ENCODE results near the gene MYLIP. TPM values are rescaled to one million over a fixed set of nuclear protein-coding genes. Genes with fewer than 3 reads are reported as not detected.

MYLIP gene
- total RNA-seq, 1 donor, result 10.1 TPM

DNA sequence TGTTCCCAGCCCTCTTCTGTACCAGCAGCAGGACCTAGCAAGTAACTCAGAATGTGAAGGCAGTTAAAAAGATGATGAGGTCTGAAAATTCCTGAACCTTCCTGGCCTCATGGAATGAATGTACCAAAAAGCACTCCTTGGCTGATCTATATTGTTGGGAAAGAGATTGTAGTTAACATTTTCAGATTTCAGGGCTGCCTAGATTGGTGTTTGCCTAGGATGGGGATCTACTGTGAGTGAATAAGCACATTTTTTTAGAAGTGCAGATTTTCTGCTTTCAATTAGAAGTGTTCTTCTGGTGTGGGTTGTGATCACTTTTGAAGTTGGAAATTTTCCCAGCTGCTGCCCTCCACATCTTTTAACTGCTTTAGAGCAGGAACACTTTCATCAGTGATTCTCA lies 6.2 kb downstream of the MYLIP start:
- H3K27ac ChIP-seq (ENCODE audit: low read depth, low read length), result no peak overlapping the region
- H3K27me3 ChIP-seq (ENCODE audit: insufficient read depth, low read length), result no peaks in the 10 kb centered on the region
- no peak overlapping the region for H3K4me2 ChIP-seq (ENCODE audit: insufficient read depth, low read length)
- peaks cover 28% of the 10 kb centered on the region for H3K4me1 ChIP-seq (ENCODE audit: insufficient read depth, low read length)
- no peak for DNase-seq (ENCODE audit: insufficient read length, low spot score, missing footprints)
- no peaks in the 10 kb centered on the region for H3K79me2 ChIP-seq (ENCODE audit: insufficient read depth, low read length)
- H3K36me3 ChIP-seq (ENCODE audit: insufficient read depth, low read length), result no peaks in the 10 kb centered on the region
- no peak overlapping the region for H3K4me3 ChIP-seq (ENCODE audit: insufficient read depth, low read length)
- TF ChIP-seq, protein P1, sequence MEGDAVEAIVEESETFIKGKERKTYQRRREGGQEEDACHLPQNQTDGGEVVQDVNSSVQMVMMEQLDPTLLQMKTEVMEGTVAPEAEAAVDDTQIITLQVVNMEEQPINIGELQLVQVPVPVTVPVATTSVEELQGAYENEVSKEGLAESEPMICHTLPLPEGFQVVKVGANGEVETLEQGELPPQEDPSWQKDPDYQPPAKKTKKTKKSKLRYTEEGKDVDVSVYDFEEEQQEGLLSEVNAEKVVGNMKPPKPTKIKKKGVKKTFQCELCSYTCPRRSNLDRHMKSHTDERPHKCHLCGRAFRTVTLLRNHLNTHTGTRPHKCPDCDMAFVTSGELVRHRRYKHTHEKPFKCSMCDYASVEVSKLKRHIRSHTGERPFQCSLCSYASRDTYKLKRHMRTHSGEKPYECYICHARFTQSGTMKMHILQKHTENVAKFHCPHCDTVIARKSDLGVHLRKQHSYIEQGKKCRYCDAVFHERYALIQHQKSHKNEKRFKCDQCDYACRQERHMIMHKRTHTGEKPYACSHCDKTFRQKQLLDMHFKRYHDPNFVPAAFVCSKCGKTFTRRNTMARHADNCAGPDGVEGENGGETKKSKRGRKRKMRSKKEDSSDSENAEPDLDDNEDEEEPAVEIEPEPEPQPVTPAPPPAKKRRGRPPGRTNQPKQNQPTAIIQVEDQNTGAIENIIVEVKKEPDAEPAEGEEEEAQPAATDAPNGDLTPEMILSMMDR (IDR thresholded peaks at IDR 0.05; ENCODE audit: extremely low read depth, low read depth, low read length), result no peak
- peaks cover 6% of the 10 kb centered on the region for H4K20me1 ChIP-seq (ENCODE audit: insufficient read depth, low read length)
- H3K9me3 ChIP-seq (ENCODE audit: low read depth, low read length), result no peaks in the 10 kb centered on the region
- no peak overlapping the region for H2AFZ ChIP-seq (ENCODE audit: low read length)

DNA sequence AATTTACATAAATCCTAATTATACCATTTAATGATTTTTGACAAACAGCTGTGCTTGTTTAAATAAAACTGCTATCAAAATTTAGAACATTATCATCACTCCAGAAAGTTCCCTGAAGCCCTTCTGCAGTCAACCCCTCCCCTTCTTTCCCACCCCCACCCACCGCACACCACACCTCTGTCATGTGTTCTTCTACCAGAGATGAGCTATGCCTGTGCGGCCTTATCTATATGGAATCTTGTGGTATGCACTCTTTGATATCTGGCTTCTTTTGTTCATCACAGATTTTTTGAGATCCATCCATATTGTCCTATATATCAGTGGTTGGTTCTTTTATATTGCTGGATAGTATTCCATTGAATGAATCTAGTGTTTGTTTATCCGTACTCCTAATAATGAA lies 7.2 kb downstream of the MYLIP start:
- peaks cover 6% of the 10 kb centered on the region for H4K20me1 ChIP-seq (ENCODE audit: insufficient read depth, low read length)
- no peak for DNase-seq (ENCODE audit: insufficient read length, low spot score, missing footprints)
- no peaks in the 10 kb centered on the region for H3K36me3 ChIP-seq (ENCODE audit: insufficient read depth, low read length)
- H3K4me2 ChIP-seq (ENCODE audit: insufficient read depth, low read length), result no peak overlapping the region
- no peak overlapping the region for H3K27ac ChIP-seq (ENCODE audit: low read depth, low read length)
- no peak overlapping the region for H3K4me3 ChIP-seq (ENCODE audit: insufficient read depth, low read length)
- TF ChIP-seq, protein P1 (IDR thresholded peaks at IDR 0.05; ENCODE audit: extremely low read depth, low read depth, low read length), result no peak
- H2AFZ ChIP-seq (ENCODE audit: low read length), result no peak overlapping the region
- H3K9me3 ChIP-seq (ENCODE audit: low read depth, low read length), result no peaks in the 10 kb centered on the region
- no peaks in the 10 kb centered on the region for H3K79me2 ChIP-seq (ENCODE audit: insufficient read depth, low read length)
- peaks cover 17% of the 10 kb centered on the region for H3K4me1 ChIP-seq (ENCODE audit: insufficient read depth, low read length)
- no peaks in the 10 kb centered on the region for H3K27me3 ChIP-seq (ENCODE audit: insufficient read depth, low read length)

DNA sequence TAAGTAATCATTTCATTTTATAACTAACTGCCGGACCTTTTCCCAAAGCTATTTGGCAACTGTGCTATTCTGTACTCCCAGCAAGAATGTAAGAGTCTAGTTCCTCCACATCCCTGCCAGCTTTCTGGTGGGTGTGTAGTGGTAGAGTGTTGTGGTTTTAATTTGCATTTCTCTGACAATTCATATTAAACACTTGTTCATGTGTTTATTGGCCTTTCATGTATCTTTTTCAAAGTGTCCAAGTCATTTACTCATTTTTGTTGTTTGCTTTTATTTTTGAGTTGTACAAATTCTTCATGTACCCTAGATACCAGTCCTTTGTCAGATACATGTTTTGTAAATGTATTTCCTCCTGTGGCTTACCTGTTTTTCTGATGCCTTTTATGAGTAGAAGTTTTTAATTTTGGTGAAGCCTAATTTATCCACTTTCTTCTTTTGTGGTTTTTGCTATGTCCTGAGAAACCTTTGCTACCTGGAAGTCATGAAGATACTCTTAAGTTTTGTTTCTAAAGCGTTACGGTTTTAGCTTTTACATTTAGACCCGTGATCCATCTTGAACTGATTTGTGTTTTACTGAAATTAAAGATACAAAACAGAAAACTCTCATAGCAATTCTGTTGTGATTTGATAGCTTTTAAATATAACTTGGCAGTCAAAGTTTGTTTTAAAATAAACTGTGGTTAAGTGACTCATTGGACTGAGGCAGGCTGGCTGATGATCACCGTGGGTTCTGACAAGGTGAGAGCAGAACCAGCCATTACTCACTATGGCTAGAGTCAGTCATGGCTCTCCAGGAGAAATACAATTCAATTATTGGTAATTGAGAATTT lies 8.0 kb downstream of the MYLIP start:
- H3K27ac ChIP-seq (ENCODE audit: low read depth, low read length), result peak overlapping the region; percentile 53
- no peaks in the 10 kb centered on the region for H3K9me3 ChIP-seq (ENCODE audit: low read depth, low read length)
- DNase-seq (ENCODE audit: insufficient read length, low spot score, missing footprints), result no peak
- peak overlapping the region; percentile 56 for H3K4me2 ChIP-seq (ENCODE audit: insufficient read depth, low read length)
- H3K4me3 ChIP-seq (ENCODE audit: insufficient read depth, low read length), result peak overlapping the region; percentile 0
- H3K36me3 ChIP-seq (ENCODE audit: insufficient read depth, low read length), result no peaks in the 10 kb centered on the region
- peaks cover 13% of the 10 kb centered on the region for H3K4me1 ChIP-seq (ENCODE audit: insufficient read depth, low read length)
- H3K27me3 ChIP-seq (ENCODE audit: insufficient read depth, low read length), result no peaks in the 10 kb centered on the region
- no peak overlapping the region for H2AFZ ChIP-seq (ENCODE audit: low read length)
- H3K79me2 ChIP-seq (ENCODE audit: insufficient read depth, low read length), result no peaks in the 10 kb centered on the region
- peaks cover 6% of the 10 kb centered on the region for H4K20me1 ChIP-seq (ENCODE audit: insufficient read depth, low read length)
- TF ChIP-seq, protein P1 (IDR thresholded peaks at IDR 0.05; ENCODE audit: extremely low read depth, low read depth, low read length), result no peak

DNA sequence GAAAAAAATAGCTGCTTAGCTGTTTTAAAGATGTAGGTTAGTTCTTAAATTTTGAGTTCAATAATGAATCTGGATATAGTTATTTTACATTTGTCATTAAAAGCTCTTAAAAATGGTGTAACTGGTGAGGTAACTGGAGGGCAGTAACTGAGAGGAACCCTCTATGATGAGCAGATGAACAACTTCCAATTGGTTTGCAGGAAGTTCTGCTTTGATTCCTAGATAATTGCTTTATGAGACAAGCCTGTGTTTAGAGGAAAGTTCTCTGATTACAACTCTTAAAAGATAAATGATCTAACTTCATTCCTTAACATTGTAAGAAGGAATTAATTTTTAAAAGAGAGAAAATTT lies 8.5 kb downstream of the MYLIP start:
- peaks cover 6% of the 10 kb centered on the region for H4K20me1 ChIP-seq (ENCODE audit: insufficient read depth, low read length)
- H3K4me3 ChIP-seq (ENCODE audit: insufficient read depth, low read length), result no peak overlapping the region
- H3K27me3 ChIP-seq (ENCODE audit: insufficient read depth, low read length), result no peaks in the 10 kb centered on the region
- no peak overlapping the region for H2AFZ ChIP-seq (ENCODE audit: low read length)
- H3K36me3 ChIP-seq (ENCODE audit: insufficient read depth, low read length), result peaks cover 1% of the 10 kb centered on the region
- peaks cover 13% of the 10 kb centered on the region for H3K4me1 ChIP-seq (ENCODE audit: insufficient read depth, low read length)
- no peaks in the 10 kb centered on the region for H3K79me2 ChIP-seq (ENCODE audit: insufficient read depth, low read length)
- H3K4me2 ChIP-seq (ENCODE audit: insufficient read depth, low read length), result peak overlapping the region; percentile 56
- no peak for DNase-seq (ENCODE audit: insufficient read length, low spot score, missing footprints)
- TF ChIP-seq, protein P1 (IDR thresholded peaks at IDR 0.05; ENCODE audit: extremely low read depth, low read depth, low read length), result no peak
- no peak overlapping the region for H3K27ac ChIP-seq (ENCODE audit: low read depth, low read length)
- H3K9me3 ChIP-seq (ENCODE audit: low read depth, low read length), result no peaks in the 10 kb centered on the region
